Parathyroid adenoma (tissue), 2 donors: Measurements from ENCODE around the gene PIP4K2A.

Source experiments
- H2AFZ ChIP-seq: fragments of 300-600 bp; sonication (generic); one replicate; pipeline ENCODE4 v1.7.0; 2017; ENCODE audit warnings: antibody characterized with exemption, mild to moderate bottlenecking
- H3K27ac ChIP-seq: fragments of 300-600 bp; sonication (generic); one replicate; pipeline ENCODE4 v1.7.0; 2017
- H3K27me3 ChIP-seq: fragments of 300-600 bp; sonication (generic); one replicate; pipeline ENCODE4 v1.7.0; 2017; ENCODE audit warnings: low read length; ENCODE audit not compliant: control insufficient read depth, insufficient read depth
- H3K36me3 ChIP-seq: fragments of 300-600 bp; sonication (generic); one replicate; pipeline ENCODE4 v1.7.0; 2017; ENCODE audit warnings: low read length; ENCODE audit not compliant: control insufficient read depth, insufficient read depth
- H3K4me1 ChIP-seq: fragments of 300-600 bp; sonication (generic); one replicate; pipeline ENCODE4 v1.7.0; 2017; ENCODE audit warnings: control low read depth
- H3K4me2 ChIP-seq: fragments of 300-600 bp; sonication (generic); one replicate; pipeline ENCODE4 v1.7.0; 2017; ENCODE audit warnings: low read length
- H3K4me3 ChIP-seq: fragments of 300-600 bp; sonication (generic); one replicate; pipeline ENCODE4 v1.7.0; 2017; ENCODE audit warnings: low read depth, low read length
- H3K79me2 ChIP-seq: fragments of 300-600 bp; sonication (generic); one replicate; pipeline ENCODE4 v1.7.0; 2017; ENCODE audit warnings: control low read depth
- H3K9ac ChIP-seq: fragments of 300-600 bp; sonication (generic); one replicate; pipeline ENCODE4 v1.7.0; 2017; ENCODE audit warnings: mild to moderate bottlenecking
- H3K9me3 ChIP-seq: fragments of 300-600 bp; sonication (generic); one replicate; pipeline ENCODE4 v1.7.0; 2017; ENCODE audit warnings: low read length; ENCODE audit not compliant: control insufficient read depth
- TF ChIP-seq, protein P1 (sequence below): fragments of 300-600 bp; sonication (generic); IDR thresholded peaks from one replicate; pipeline ENCODE4 v1.7.0; 2017; ENCODE audit warnings: antibody characterized with exemption, mild to moderate bottlenecking
- donor health status: primary hyperparathyroidism.

The PIP4K2A gene

DNA sequence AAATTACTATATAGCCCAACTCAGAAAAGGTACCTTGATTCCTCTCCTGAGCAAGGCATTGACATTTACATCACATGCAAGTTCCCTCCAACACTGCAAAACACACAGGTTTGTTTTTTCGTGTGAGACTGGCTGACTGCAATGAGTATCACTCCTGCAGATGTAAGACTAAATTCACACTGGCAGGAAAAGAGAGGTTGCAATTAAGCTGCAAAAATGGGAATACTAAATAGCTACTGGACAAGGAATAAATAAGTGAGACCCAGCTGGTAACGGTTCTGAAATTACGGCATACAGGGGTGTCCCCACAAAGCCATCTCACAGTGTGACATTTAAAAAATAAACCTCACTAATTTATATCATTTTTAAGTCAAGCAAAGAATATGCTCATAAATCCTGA lies 97.3 kb downstream of the PIP4K2A start:
- Histone ChIP-seq H3K4me3 (no peak overlapping the region), H3K9me3 (no peaks in the 10 kb centered on the region), H3K4me2 (no peak overlapping the region), H3K27ac (no peak overlapping the region), H3K27me3 (no peaks in the 10 kb centered on the region), H3K79me2 (no peaks in the 10 kb centered on the region), H3K9ac (no peak overlapping the region), H2AFZ (no peak overlapping the region), H3K36me3 (no peaks in the 10 kb centered on the region), H3K4me1 (peaks cover 13% of the 10 kb centered on the region)
- TF ChIP-seq, protein P1, sequence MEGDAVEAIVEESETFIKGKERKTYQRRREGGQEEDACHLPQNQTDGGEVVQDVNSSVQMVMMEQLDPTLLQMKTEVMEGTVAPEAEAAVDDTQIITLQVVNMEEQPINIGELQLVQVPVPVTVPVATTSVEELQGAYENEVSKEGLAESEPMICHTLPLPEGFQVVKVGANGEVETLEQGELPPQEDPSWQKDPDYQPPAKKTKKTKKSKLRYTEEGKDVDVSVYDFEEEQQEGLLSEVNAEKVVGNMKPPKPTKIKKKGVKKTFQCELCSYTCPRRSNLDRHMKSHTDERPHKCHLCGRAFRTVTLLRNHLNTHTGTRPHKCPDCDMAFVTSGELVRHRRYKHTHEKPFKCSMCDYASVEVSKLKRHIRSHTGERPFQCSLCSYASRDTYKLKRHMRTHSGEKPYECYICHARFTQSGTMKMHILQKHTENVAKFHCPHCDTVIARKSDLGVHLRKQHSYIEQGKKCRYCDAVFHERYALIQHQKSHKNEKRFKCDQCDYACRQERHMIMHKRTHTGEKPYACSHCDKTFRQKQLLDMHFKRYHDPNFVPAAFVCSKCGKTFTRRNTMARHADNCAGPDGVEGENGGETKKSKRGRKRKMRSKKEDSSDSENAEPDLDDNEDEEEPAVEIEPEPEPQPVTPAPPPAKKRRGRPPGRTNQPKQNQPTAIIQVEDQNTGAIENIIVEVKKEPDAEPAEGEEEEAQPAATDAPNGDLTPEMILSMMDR = no peak

DNA sequence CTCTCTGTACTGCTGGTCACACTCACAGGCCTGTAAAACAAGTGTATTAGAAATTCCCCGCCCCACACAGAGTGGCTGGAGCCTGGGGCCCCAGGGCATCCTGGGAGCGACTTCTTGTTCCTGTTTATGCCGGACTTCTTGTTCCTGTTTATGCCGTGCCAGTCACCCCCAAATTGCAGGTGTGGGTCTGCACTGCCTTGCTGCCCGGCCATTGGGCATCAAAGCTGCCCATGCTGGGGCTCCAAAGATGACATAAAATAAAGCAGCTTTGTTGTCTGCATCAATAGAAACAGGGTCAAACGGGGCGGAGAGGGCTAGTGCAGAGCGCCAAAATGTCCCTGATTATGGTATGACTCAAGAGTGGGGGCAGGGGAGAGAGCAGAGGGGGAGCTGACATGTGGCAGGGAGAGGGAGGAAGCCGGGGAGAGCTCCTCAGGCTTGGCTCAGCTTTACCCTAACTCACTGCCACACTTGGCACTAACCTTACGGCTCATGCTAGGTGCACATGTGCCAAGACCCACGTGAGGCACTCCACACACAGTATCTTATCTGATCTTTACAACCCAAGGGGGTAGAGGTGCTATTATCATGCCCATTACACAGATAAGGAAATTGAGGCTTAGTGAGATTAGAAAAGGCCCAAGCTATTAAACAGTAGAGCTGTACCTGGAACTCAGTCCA lies 98.4 kb downstream of the PIP4K2A start:
- H3K79me2 ChIP-seq = no peaks in the 10 kb centered on the region
- H3K4me3 ChIP-seq = no peak overlapping the region
- no peak overlapping the region for H3K9ac ChIP-seq
- no peak overlapping the region for H2AFZ ChIP-seq
- no peaks in the 10 kb centered on the region for H3K27me3 ChIP-seq
- TF ChIP-seq, protein P1 = no peak
- H3K4me2 ChIP-seq = no peak overlapping the region
- no peaks in the 10 kb centered on the region for H3K9me3 ChIP-seq
- H3K27ac ChIP-seq = peak overlapping the region; percentile 5
- H3K4me1 ChIP-seq = peaks cover 13% of the 10 kb centered on the region
- H3K36me3 ChIP-seq = no peaks in the 10 kb centered on the region

DNA sequence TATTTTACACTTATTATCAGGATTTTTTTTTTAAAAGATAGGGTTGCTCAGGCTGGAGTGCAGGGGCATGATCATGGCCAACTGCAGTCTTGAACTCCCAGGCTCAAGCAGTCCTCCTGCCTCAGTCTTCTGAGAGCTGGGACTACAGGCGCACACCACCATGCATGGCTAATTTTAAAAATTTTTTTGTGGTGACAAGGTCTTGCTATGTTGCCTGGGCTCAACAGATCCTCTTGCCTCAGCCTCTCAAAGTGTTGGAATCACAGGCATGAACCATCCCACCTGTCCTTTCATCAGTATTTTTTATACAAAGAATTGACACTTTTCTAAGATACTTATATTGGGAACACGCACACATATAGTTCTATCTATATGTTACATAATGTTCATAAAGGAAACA lies 99.3 kb downstream of the PIP4K2A start:
- Histone ChIP-seq H3K4me2 (no peak overlapping the region), H3K4me3 (no peak overlapping the region), H3K27me3 (no peaks in the 10 kb centered on the region), H3K27ac (no peak overlapping the region), H3K9me3 (no peaks in the 10 kb centered on the region), H3K9ac (no peak overlapping the region), H3K4me1 (peaks cover 13% of the 10 kb centered on the region), H3K36me3 (no peaks in the 10 kb centered on the region), H2AFZ (no peak overlapping the region), H3K79me2 (no peaks in the 10 kb centered on the region)
- TF ChIP-seq, protein P1 = no peak

DNA sequence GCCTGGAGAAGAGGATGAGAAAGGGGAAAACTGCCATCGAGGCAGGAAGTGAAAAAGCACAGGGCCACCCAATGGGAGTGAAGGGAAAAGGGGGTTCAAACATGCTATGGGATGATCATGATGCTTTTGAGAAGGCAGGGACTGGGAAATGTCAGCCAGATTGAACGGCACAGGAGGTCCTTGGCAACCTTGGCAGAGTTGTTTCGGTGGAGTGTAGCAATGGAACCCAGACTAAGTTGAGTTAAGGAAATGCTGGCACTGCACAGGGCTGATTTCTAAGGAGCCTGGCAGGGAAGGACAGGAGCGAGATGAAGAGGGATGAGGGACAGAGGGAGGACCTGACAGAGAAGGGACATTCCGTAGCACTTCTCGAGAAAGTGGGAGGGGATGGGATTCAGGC lies 101.4 kb downstream of the PIP4K2A start:
- Histone ChIP-seq H3K9ac (no peak overlapping the region), H3K4me3 (no peak overlapping the region), H2AFZ (no peak overlapping the region), H3K4me1 (peaks cover 6% of the 10 kb centered on the region), H3K27me3 (no peaks in the 10 kb centered on the region), H3K36me3 (no peaks in the 10 kb centered on the region), H3K4me2 (no peak overlapping the region), H3K79me2 (no peaks in the 10 kb centered on the region), H3K27ac (no peak overlapping the region), H3K9me3 (no peaks in the 10 kb centered on the region)
- TF ChIP-seq, protein P1 = no peak

DNA sequence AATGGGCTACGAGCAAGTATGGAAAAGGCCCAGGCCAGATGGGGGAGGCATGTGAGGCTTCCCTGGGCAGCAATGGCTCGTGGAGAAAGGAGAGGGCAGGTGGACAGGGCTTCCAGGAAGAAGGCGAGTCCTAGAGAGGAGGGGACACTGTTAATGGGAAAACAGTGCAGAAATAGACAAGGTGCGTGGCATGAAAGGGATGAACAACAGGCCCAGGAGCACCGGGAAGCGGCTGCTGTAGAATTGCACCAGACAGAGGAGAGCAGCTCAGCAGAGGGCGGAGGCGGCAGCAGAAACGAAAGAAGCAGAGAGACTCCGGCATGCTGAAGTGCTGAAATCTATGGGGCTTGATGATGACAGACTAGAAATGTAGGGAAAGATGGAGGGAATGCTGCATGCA lies 102.1 kb downstream of the PIP4K2A start:
- Histone ChIP-seq H3K4me2 (no peak overlapping the region), H3K36me3 (no peaks in the 10 kb centered on the region), H3K9ac (no peak overlapping the region), H3K4me3 (no peak overlapping the region), H3K4me1 (peaks cover 2% of the 10 kb centered on the region), H3K79me2 (no peaks in the 10 kb centered on the region), H2AFZ (no peak overlapping the region), H3K9me3 (no peaks in the 10 kb centered on the region), H3K27ac (no peak overlapping the region), H3K27me3 (no peaks in the 10 kb centered on the region)
- TF ChIP-seq, protein P1 = no peak
